Left cardiac atrium (tissue), 4 donors: ENCODE measurements around the gene TSC22D3. TPM values are rescaled to one million over a fixed set of nuclear protein-coding genes. Genes with fewer than 3 reads are reported as not detected.
"Not testable (repeated sequence)": the region's sequence is repeated elsewhere in the genome, so short reads cannot be mapped to it uniquely, and the experiment has no call there.

Experiments
- ATAC-seq, 2 donors: fragments of 200-7000 bp; cut with Tn5 transposase; one replicate each; pipeline ENCODE4 v1.9.1; 2020; ENCODE audit warnings: mild to moderate bottlenecking in 2 of 2, moderate library complexity in 2 of 2
- DNase-seq: peaks from one replicate; pipeline ENCODE4 v3.0.0-alpha.2; 2020
- intact Hi-C, 2 donors: fragments of 100-400 bp; cut with DNase I; formaldehyde crosslinking; loops; one replicate each; pipeline versions ENCODE4 v1.14.1 to v1.15.1; 2022 to 2023
- long read RNA-seq: library from polyadenylated mRNA; unstranded; transcript quantifications from one replicate; pipeline ENCODE4 v2.0.0, GENCODE V29; 2021
- total RNA-seq, 2 donors: library from RNA; stranded (reverse); fragmentation: NEBNext Ultra II Directional; extraction: Animal tissue kit (Norgen Biotek cat#: 25700); gene quantifications; one replicate each; pipeline ENCODE4 v1.2.1, GENCODE V29; 2021
- donor health status: DM: no; HTN: yes; CAD: no.
- donor health status: DM: no; HTN: yes; CAD: no; lungs with severe emphysema.
- donor health status: DM: yes; HTN: yes; CAD: no.
- donor health status: Dilated cardiomyopathy.

TSC22D3 gene
- 100 to 1,000 TPM in 1 of 2 donors, 10 to 100 TPM in 1; 56.2 to 119 TPM for total RNA-seq
- long read RNA-seq, transcript TSC22D3-205 (3 exons, 1,812 nt) = minor isoform, 5 of 85 reads
- long read RNA-seq, transcript TSC22D3-206 (3 exons, 2,027 nt) = major isoform, 61 of 85 reads
- long read RNA-seq, transcript TSC22D3-203 (3 exons, 2,266 nt) = minor isoform, 8 of 85 reads
- long read RNA-seq, partial matches to known transcripts = 0 of 85 reads
- long read RNA-seq, other reads (novel, unspliced or antisense) = 5 of 85 reads

- peak; percentile 82 for DNase-seq
- ATAC-seq = peak; percentile 91 to 94
- intact Hi-C loops = loop anchor here (2.0 to 5.0 kb wide), 3 partner anchors 59 to 117 kb away; no protein-coding TSS in a partner anchor
These were observed at the start of gene TSC22D3 for GRCh38 chrX:107775734-107776511. Gene TSC22D3 (minus strand): TSS chrX:107775787. CDS start chrX:107775419, 368 bp downstream.

GRCh38 chrX:107823456-107823855 lies 47.9 kb upstream of the TSC22D3 start:
- DNase-seq (no peak), ATAC-seq (no peak)
- intact Hi-C loops = no loop called here

- intact Hi-C loops = no loop called here
- DNase-seq (no peak), ATAC-seq (no peak)
These were observed 47.5 kb upstream of the TSC22D3 start for GRCh38 chrX:107823042-107823441.

- ATAC-seq (no peak), DNase-seq (no peak)
- intact Hi-C loops = no loop called here
These were observed 43.4 kb upstream of the TSC22D3 start for GRCh38 chrX:107818900-107819521.

GRCh38 chrX:107810053-107810452 lies 34.5 kb upstream of the TSC22D3 start:
- intact Hi-C loops, ATAC-seq, DNase-seq: not testable (repeated sequence)

- DNase-seq (no peak), ATAC-seq (no peak)
- intact Hi-C loops = no loop called here
These were observed 29.6 kb upstream of the TSC22D3 start for GRCh38 chrX:107805179-107805578.

- intact Hi-C loops = no loop called here
- DNase-seq (no peak), ATAC-seq (no peak)
These were observed 28.8 kb upstream of the TSC22D3 start for GRCh38 chrX:107804427-107804826.

- ATAC-seq = no peak
These were observed 12.2 kb upstream of the TSC22D3 start for GRCh38 chrX:107787827-107788226.

GRCh38 chrX:107780525-107780924 lies 4.9 kb upstream of the TSC22D3 start:
- intact Hi-C loops = no loop called here
- DNase-seq = no peak

More at GRCh38 chrX:107787827-107788226, 12.2 kb upstream of the TSC22D3 start:
- DNase-seq = no peak
- intact Hi-C loops = no loop called here

GRCh38 chrX:107777536-107777832 lies 1.9 kb upstream of the TSC22D3 start, which contains the start of gene NCBP2L:
Gene NCBP2L (plus strand): TSS chrX:107777733. CDS start chrX:107794221, 16,488 bp downstream.
- ATAC-seq = no peak
- intact Hi-C loops = loop anchor here (2.0 to 5.0 kb wide), 3 partner anchors 60 to 119 kb away; no protein-coding TSS in a partner anchor
- no peak for DNase-seq

More at GRCh38 chrX:107780525-107780924, 4.9 kb upstream of the TSC22D3 start:
- no peak for ATAC-seq

- ATAC-seq (peak; percentile 77 to 81), DNase-seq (peak; percentile 85)
- intact Hi-C loops = loop anchor here (2.0 to 5.0 kb wide), 3 partner anchors 60 to 118 kb away; no protein-coding TSS in a partner anchor
These were observed 1.3 kb upstream of the TSC22D3 start for GRCh38 chrX:107776649-107777535.

GRCh38 chrX:107775000-107775733 lies 420 bp downstream of the TSC22D3 start:
- DNase-seq (no peak), ATAC-seq (peak; percentile 2)
- intact Hi-C loops = loop anchor here (5.0 kb wide), 2 partner anchors 58 to 103 kb away; no protein-coding TSS in a partner anchor

GRCh38 chrX:107773906-107774435 lies 1.6 kb downstream of the TSC22D3 start:
- no peak for DNase-seq
- intact Hi-C loops = loop anchor here in 1 of 2 donors (5.0 kb wide), 1 partner anchor 102 kb away; no protein-coding TSS in a partner anchor
- no peak for ATAC-seq

- ATAC-seq = no peak
- DNase-seq = no peak
- intact Hi-C loops = loop anchor here in 1 of 2 donors (5.0 kb wide), 1 partner anchor 101 kb away; no protein-coding TSS in a partner anchor
These were observed 2.4 kb downstream of the TSC22D3 start for GRCh38 chrX:107773206-107773605.

- intact Hi-C loops = loop anchor here (5.0 kb wide), 2 partner anchors 42 to 97 kb away; no protein-coding TSS in a partner anchor
- ATAC-seq (no peak), DNase-seq (no peak)
These were observed 5.8 kb downstream of the TSC22D3 start for GRCh38 chrX:107769581-107770317.

- DNase-seq (no peak), ATAC-seq (no peak)
- intact Hi-C loops = loop anchor here in 1 of 2 donors (5.0 kb wide), 1 partner anchor 41 kb away; no protein-coding TSS in a partner anchor
These were observed 7.5 kb downstream of the TSC22D3 start for GRCh38 chrX:107768051-107768450.
